GM11168 (cell line): Measurements from ENCODE around the gene TSHZ2.

ENCODE experiments used
- in situ Hi-C: fragments of 300-500 bp; cut with MboI; formaldehyde crosslinking; loops from one replicate; pipeline ENCODE4 v1.12.0; 2022; ENCODE audit warnings: low sequenced_read_pairs; ENCODE audit not compliant: unreplicated experiment

TSHZ2 gene

DNA sequence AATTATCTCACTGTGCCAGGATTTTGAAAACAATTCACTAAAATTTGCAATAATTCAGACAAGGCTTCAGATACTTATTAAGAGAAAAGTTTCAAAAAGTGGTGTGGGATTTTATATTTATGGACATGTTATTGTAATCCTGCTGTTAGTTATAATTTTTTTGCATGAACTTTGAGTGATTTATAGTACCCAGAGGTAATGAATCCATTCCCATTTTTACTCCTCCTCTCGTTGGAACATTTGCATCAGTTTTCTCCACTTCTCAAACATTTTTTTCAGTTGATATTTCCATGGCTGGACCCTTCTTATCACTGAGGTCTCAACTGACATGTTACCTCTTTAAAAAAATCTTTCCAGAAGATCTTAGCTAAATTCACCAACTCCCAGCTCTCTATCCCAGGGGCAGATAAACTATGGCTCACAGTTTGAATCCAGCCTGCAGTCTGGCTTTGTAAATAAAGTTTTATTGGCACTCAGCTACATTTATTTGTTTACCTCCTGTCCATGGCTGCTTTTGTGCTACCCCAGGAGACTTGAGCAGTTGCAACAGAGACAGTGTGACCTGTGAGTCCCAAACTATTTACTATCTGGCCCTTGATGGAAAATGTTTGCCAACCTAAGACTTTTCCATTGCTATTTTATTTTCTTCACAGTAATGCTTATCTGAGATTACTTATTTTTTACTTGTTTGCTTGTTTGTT is 83.4 kb downstream of the TSHZ2 start:
- in situ Hi-C loops: no loop called here

DNA sequence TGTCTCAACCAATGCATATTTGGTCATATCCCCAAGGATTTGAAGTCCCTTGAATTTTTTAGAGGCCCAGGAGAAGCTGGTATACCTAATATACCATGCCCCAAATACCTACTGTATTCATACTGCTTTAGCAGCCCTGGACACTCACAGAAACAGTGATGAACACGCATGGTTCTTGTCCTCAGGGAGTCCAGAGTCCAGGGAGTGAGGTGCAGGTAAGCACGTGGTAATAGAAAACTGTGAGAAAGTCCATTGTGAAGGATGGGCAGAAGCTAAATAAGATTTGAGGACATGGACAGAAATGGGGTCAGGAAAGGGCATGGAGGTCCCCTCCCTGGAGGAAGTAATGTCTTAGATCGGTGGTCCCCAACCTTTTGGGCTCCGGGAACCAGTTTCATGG is 85.4 kb downstream of the TSHZ2 start:
- in situ Hi-C loops: no loop called here

DNA sequence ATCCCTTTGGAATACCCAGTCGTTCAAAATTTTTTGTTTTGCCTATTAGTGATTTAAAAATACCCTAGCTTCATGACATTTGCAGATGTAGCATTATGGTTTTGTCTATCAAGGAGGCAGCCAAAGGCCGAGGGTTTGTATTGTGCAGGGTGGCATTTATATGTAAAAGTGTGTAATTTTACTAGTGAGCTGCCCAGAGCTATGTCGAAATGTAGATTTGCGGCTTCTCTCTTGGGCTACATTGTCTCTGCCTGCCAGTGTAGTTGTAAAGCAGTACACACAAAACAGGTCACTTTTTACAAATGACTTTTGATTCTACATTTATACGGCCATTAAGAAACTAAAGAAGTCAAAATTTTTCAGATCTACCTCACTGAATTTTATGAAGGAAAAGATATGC is 87.7 kb downstream of the TSHZ2 start:
- in situ Hi-C loops: no loop called here

DNA sequence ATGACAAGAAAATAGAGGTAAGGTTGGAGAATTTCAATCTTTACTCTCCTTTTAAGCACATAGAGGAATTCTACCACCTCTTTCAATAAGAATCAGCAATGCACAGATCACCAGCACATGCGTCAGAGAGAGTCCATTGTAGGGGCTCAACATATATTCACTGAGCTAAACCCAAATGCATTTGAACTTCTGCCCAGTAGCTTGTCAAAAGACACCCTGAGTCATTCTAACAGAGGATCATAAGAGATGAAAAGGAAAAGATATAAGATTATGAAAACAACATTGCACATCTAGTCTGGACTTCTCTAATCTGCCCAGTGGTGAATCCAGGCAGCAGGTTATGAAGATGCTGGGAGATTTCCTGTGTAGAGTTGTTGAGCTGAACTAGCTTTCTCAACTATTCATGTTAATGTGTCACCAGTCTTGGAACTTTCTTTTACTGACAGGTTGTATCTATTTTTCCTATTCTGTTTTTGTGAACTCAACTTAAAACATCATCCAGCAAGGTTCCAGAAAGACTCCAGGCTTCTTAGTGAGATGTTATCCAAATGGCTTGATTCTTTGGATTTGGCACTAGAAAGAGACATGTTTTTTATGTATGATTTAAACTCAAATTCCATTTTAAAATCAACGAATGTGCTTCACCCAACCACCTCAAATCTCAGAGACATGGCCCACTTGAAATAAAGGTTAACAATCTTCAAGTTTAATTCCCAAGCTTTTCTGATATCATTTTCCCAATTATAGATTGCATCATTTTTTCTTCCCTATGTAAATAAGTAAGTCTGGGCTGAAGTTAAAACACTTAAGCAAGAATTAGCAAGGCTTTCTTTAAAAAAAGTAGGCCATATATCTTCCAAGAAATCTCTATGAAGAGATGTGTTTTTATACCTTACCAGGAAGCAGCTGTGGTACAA is 89.3 kb downstream of the TSHZ2 start:
- in situ Hi-C loops: no loop called here

DNA sequence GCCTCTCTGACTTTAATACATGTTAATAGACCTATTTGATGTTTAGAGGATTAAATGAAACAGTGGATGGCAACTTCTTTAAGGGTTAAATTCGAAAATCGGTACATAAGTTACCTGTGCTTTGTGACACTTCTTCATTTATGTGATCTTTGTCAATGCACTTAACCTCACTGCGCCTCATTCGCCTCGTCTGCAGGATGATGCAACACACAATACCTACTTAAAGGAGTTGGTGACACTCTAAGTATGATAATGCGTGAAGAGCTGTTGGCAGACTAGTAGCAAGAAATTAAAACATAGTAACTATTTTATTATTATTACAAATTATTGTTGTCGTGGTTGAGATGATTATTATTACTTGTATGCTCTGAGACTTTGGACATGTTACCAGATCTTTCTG is 92.8 kb downstream of the TSHZ2 start:
- in situ Hi-C loops: no loop called here

DNA sequence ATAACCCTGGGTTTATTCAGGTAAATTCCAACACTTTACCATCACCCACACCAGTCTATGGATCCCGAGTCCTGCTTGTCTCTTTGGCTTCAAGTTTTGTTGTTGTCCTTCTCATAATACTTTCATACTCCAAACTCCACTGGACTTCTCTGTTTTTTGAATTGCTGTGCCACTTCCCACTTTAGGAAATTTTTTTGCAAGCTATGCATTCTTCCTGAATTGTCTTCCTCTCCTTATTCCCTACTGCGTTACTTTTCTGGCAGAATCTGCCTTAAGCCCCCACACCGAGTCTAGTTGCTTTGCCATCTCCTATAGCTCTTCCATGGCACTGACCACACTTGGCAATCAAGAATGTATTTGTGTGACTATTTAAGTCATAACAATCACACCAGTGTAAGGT is 96.1 kb downstream of the TSHZ2 start:
- in situ Hi-C loops: no loop called here

DNA sequence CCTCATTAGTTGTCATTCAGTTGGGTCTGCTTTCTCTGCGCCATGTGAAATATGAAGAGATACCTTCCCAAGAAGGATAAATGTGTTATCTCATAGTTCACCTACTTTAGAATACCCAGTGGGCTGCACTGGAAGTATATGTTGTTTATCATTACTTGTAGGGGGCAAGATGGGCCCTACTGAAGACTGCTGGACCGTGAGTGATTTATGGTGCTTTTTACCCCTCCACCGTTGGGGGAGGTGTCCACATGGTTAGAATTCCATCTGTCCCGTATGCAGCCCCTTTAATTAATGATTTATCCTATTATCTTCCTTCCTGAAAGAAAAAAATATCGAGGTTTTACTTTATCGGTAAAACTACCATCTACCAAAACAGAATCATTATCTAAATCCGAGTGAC is 97.0 kb downstream of the TSHZ2 start:
- in situ Hi-C loops: no loop called here

DNA sequence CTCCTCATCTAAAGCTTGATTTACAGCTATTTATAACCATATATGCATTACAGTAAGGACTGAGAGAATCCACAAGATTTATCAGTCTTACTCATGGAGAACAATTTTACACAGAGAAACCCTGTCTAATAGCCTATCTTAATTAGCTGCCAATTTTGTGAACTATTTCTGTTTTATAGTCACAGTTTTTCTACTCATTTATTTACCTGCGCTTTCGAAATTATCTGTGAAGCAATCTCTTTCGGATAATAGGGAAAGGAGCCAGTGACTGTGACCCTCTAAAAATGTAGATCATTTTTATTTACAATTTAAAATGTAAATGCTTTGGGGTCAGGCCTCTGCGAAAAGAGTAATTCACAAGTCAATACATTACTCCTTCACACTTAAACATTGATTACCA is 98.1 kb downstream of the TSHZ2 start:
- in situ Hi-C loops: no loop called here

DNA sequence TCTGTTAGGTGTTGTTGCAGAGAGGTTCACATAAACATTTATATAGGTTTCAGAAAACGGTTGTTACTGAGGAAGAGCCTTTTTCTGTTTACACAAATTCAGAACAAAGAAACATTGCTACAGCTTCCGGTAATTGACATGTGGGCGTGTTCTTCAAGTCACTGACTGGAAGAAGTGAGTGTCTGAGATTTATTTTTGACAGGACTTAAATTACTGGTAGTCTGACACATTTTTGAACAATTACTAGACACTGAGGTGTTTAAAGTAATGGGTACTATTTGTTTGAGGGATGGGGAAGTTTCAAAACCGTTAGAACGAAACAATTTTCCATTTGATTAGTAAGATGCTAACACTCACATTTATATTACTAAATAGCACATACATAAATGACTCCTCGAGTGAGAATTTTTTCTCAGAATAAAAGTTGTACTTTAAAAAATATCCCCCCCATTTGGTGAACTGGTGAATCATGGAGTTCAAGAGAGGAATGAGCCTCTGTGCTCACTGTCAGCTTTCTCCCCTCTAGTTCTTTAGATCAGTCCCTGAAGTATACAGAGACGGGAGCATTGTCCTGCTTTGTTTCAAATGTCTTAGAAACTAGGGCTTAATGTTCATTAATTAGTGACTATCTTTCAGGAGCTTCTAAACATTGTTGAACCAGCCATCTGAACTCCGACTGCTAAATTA is 98.7 kb downstream of the TSHZ2 start:
- in situ Hi-C loops: no loop called here

DNA sequence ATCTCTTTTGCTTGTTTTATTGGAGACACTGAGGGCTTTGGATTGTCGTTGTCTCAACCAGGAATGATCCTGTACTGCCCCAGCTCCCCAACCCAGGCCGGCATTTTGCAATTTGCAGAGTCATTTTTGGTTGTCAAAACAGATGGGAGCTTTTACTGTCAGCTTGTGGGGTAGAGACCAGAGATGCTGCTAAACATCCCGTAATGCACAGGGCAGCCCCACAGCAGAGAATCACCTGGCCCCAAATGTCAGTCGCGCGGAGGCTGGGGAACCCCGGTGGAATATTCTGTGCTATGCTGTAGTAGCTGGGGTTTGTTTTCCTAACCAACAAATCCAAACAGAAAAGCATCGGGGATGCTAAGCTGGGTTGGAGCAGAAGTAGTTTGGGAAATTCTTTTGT is 99.7 kb downstream of the TSHZ2 start:
- in situ Hi-C loops: no loop called here

DNA sequence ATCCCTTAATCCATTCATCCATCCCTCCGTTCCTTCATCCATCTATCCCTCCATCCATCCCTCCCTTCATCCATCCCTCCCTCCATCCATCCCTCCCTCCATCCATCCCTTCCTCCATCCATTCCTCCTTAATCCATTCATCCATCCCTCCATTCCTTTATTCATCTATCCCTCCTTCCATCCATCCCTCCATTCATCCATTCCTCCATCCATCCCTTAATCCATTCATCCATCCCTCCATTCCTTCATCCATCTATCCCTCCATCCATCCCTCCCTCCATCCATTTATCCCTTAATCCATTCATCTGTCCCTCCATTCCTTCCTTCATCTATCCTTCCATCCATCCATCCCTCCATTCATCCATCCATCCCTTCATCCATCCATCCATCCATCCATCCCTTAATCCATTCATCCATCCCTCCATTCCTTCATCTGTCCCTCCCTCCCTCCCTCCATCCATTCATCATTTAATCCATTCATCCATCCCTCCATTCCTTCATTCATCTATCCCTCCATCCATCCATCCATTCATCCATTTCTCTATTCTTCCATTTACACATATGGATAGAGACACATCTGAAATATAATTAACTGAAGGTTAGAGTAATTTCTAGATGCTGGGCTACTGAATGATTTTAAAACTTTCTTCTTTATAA is 100.9 kb downstream of the TSHZ2 start:
- in situ Hi-C loops: no loop called here

DNA sequence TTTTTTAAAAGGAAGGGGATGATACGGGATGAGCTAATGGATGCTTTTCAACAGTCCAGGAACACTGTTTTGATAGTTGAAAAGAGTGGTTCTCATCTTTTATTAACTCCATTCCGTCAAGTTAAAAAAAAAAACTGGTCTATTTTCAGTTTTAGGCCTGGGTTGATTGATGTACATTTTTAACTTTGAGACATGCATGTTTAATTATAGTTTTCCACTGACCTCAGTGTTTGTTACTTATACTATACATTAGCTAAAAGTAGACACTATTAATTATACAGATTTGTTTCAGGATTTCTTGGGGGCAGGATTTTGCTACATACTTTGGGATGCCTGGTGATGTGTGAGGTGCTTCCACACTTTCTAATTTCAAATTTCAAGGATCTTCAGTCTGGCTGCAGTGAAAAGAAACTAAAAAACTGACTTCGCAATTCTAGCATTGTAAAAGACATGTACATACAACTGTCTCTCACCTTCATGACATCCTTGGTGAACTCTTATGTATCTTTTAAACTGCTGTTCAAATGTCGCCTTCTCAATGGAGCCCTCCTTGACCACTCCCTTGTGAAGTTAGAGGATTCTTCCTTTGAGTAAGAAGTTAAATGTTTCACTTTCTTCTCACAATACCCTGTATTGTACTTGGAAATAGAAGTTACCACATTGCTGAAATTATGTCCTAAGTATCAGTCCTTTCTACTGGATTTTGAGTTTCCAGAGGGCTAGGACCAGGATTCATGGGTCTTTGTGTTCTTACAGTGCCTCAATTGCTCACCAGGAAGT is 101.7 kb downstream of the TSHZ2 start:
- in situ Hi-C loops: no loop called here

DNA sequence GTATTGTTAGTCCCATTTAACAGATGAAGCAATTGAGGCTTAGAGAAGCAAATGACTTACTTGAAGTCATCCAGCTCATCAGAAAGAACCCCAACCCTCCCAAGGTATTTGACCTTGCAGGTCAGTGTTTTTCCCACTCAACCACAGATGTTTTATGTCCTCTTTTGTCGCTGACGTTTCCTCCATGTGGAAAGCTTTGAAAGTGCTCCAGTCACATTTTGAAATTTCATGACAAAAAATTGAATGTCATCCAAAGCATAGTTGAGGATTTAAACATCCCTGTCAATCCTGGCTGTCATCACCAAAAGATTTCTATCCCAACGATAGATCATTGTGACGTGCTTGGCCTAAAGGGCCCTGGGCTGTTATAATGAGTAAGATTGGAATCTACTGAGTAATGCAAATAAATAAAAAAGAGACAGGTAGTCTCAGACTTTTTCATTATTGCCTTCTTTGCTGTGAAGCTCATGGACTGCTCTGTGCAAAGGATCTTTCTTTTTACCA is 102.7 kb downstream of the TSHZ2 start:
- in situ Hi-C loops: no loop called here

DNA sequence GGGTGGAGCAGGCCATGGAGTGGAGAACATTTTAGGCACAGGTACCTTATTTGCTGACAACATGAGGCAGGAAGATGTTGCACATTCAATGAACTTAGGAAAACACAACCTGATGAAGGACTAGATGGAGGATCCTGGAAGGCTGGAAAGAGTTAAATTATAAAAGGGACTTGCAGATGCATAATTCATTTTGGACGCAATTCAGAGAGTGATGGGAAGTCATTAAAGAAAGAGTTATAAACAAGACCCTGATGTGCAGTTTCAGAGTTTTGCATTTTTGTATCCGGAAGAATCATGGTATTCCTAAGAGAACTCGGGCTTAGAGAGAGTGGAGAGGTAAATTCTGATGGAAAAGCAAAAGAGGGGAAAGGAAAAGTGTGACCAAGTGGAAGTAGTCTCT is 104.5 kb downstream of the TSHZ2 start:
- in situ Hi-C loops: no loop called here

DNA sequence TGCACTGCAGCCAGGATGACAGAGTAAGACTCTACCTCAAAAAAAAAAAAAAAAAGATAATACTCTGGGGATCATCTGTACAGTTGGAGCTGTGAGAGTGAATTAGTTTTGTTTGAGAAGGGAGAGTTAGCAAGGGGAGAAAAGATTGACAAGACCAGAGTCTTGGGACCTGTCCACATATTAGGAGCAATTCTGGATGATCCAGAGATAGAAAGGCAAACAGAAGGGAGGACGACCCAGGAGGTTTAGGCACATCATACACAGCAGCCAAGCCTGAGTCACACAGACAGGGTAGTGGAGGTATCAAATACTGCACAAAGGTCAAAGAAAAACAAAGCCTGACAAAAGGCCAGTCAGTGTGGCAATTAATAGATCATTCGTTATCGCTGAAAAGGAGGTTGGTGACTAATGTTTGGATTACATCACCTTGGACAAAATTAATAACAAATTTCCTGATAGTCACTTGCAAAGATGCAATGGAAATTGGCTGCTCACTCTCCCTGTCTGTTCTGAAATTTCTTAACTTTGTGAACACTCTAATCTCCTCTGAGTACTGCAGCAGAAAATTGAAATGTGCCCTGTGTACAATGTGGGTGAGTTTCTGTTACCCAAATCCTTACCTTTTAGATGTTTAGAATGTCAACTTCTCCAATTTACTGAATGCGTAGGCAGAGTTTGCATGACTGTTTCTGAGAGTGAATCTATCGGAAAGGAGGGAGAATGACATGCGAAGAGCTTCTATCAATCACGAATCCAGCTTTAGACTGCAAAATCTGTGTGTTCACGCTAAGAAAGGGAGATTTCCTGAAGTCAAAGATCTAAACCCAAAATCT is 105.4 kb downstream of the TSHZ2 start:
- in situ Hi-C loops: no loop called here

DNA sequence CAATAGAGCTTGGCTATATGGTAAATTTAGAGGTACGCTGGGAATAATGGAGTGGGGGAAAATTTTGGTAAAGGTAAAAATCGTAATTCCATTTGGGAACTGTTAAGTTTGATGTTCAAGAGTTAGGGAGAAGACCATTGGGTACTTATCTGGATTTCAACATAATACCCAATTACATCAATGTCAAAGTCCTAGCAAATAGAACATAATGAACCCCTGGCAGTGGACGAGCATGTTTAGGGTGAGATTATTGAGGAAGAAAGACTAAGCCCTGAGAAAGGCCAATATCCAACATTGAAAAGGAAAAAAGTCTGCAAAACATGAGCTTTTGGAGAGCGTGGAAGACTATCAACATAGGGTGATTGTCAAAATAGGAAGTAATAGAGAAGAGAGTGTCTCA is 106.6 kb downstream of the TSHZ2 start:
- in situ Hi-C loops: no loop called here

DNA sequence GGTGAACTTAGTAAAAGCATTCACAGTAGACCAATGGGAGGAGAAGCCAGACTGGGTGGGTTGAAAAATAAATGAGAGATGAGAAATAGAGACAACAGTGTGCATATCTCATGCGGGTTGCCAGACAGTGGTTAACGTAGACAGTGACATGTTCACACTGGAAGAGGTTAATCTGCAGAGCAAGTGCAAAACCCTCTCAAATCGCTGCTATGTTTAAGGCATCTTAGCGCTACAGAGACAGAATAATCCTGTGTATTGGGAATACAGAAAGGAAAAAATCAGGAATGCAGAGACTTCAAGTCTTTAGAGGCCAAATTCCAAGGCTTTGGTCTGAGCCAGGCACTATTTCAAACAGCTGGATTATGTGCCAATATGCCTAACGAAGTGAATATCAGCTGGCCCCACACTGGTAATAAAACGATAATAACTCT is 107.1 kb downstream of the TSHZ2 start:
- in situ Hi-C loops: no loop called here

DNA sequence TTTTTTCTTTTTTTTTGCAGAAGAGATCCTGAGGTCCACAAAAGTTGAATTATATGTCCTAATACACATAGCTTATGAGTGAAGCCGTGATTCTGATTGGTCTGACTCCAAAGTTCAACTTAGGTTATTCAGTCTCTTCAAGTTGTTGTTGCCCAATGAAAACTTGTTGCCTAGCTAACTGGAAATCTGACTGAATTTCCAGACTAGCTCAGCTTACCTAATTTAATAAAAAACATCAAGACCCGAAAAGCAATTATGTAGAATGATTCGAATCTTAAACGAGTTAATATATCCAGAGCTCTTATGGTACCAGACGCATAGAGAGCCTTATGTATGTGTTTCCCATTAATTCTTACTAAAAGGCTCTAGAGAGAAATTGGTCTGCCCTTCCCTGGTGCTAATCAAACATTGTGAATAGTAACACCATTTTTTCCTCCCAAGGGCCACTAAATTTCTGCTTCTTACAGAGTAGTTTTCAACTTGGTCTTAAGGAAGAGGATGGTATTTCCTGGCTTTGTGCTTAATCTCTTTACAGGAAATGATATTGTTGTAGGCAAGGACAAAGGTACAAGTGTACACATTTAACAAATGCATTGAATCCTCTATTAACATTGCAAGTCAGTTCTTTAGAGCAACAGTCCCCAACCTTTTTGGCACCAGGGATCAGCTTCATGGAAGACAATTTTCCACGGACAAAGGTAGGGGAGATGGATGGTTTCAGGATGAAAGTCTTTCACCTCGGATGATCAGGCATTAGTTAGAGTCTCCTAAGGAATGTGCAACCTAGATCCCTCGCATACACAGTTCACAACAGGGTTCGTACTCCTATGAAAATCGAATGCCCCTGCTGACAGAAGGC is 107.9 kb downstream of the TSHZ2 start:
- in situ Hi-C loops: no loop called here
